ENCODE data around the gene GRAMD2A. TPM values are rescaled to one million over a fixed set of nuclear protein-coding genes. Genes with fewer than 3 reads are reported as not detected.

The GRAMD2A gene
- 0.18 TPM in 1 of 2 replicates, not detected in the other for total RNA-seq

DNA sequence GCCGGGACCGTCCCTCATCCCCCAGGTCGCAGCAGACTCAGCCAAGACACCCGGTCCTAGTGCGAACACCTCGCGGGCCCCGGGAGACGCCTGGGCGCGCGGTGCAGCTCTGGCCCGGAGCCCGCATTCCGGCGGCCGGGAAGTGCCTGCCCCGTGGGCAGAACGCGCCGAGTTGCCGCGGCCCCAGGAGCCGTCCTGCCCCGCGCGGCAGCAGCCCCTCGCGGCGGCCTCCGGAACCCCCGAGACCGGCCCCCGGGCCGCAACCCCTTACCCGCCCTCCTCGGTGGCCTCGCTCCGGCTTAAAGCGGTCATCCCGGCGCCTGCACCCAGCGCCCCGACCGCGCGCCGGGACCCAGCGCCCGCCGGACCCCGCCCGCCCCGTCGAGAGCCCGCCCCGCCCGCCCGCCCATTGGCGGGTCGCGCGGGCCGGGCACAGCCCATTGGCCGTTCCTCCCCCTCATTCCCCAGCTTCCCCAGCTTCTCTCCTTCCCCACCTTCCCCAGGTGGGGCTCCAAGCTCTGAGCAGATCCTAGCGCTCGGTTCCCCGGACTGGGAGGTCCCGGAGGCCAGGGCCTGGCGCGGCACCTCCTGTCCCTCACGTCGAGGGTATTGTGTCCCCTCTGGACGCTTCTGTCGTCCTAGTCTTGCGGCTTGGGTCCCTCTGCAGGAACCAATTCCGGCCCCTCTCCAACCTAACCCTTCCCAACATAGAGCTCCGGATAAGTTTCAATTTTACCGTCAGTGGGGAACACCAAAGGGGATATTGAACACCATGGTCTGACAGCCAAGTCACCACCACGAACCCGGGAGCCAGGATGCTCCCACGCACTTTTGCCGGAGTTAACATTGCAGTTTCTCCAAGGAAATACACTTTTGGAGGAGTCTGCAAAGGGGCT is at the start of gene GRAMD2A:
Gene GRAMD2A (minus strand): TSS at position 328 of the 896 bp plus-strand sequence.

DNA sequence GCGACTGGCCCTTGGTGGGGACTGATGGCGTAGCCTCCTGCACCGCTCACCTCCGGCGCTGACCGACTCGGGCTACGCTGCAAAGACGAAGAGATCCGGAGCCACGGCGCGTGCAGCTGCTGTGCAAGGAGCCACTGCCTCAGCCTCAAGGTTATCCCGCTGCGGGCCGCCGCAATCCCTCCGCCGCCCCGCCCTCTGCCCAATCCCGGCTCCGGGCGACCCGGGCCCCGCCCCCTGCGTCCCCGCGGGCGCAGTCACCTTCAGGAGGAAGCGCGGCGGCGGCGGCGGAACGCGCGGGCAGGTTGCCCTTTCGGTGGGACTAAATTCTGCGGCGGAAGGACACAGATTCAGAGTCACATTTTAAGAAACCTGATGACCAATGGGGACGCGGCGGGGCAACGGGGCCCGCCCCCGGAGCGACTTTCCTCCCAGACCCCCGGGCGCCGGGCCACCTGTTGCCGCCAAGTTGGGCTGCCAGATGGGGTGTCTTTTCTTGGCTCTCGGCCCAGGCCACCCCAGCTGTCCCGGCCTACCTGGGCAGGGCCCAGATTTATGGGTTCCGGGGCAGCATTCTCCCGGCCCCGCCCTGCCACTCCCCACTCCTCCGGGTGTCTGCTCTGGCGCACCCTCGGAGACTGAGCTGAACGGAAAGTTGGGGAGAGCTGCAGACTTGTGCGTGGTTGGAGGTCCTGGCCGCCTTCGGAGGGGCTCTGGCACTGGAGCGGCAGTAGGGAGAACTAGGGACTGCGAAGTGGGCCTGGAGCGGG is 33.7 kb upstream of the GRAMD2A start, which contains the start of gene PKM:
Gene PKM (minus strand): TSS at position 125 of the 767 bp plus-strand sequence. CDS start 12,093 bp downstream, outside the sequence.

DNA sequence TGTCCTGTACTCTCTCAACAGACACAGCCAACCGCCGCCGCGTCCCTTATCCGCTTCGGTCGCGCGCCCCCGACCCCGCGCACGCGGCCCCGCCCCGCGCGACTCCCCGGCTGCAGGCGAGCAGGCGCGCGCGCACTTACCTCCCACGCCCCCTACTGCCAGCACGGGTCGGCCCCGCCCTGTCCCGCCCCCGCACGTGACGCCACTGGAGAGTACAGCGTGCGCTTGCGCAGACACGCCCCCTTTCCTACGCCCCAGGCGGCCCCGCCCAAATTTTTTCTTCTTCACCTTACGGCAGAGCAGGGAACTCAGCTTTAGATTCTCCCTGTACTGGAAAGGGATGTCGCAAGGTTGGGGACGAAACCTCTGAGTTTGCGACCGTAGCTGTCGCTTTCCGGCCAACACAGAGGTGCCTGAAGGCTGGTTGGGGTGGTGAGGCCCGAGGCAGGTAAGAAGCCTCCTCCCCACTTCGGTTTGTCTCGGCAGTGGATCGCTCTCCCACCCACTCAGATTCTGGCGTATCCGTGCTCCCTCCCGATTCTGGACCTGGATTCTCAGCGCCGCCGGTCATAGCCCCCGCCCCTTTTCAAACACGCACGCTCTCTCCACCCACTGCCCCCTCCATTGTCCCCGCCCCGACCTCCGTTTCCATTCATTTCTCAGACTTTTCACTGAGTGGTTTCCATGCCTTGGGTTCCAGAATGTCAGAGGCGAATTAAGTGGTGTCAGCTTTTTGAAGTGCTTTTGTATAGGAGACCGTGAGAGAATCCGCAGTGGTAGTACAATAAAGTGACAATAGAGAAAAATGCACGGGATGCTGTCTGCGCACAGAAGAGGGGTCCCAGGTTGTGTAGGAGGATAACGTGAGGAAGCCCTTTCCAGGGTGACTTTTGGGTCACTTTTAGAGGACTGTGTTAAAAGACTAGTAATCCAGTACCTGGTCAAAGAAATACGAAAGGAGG is 79.3 kb downstream of the GRAMD2A start, which contains the start of the genes MYO9A and SENP8:
Gene MYO9A (minus strand): TSS at position 134 of the 962 bp plus-strand sequence. CDS start 71,587 bp downstream, outside the sequence.
Gene SENP8 (plus strand): TSS at position 387 of the 962 bp plus-strand sequence. CDS start 21,221 bp downstream, outside the sequence.

Other genes with a start within 250 kb of the GRAMD2A start
- 15.3 and 17.4 TPM in 2 replicates for gene MYO9A, start 79.6 kb downstream of the GRAMD2A start, total RNA-seq
- 1.4 and 3.5 TPM in 2 replicates for gene SENP8, start 79.4 kb downstream of the GRAMD2A start, total RNA-seq
- 2,541 and 2,790 TPM in 2 replicates for gene PKM, start 33.4 kb upstream of the GRAMD2A start, total RNA-seq
- gene PARP6, start 74.8 kb upstream of the GRAMD2A start, total RNA-seq = 22.5 and 25.9 TPM in 2 replicates
- not detected in 2 replicates for gene CELF6, start 122.4 kb upstream of the GRAMD2A start, total RNA-seq
- gene HEXA, start 178.2 kb upstream of the GRAMD2A start, total RNA-seq = 75.0 and 98.6 TPM in 2 replicates
- gene TMEM202, start 200.5 kb upstream of the GRAMD2A start, total RNA-seq = not detected in 2 replicates

Data from myometrial cell (primary cell).